Amygdala (tissue), 56 donors: ENCODE results near the gene HPN.
A peak's percentile ranks its signal among the peaks of the same experiment; 100 is the strongest.

Experiments used
- DNase-seq, 56 donors: peaks; one replicate each; lab custom pipeline; 2025; lab: John Stamatoyannopoulos, UW

The HPN gene

DNA sequence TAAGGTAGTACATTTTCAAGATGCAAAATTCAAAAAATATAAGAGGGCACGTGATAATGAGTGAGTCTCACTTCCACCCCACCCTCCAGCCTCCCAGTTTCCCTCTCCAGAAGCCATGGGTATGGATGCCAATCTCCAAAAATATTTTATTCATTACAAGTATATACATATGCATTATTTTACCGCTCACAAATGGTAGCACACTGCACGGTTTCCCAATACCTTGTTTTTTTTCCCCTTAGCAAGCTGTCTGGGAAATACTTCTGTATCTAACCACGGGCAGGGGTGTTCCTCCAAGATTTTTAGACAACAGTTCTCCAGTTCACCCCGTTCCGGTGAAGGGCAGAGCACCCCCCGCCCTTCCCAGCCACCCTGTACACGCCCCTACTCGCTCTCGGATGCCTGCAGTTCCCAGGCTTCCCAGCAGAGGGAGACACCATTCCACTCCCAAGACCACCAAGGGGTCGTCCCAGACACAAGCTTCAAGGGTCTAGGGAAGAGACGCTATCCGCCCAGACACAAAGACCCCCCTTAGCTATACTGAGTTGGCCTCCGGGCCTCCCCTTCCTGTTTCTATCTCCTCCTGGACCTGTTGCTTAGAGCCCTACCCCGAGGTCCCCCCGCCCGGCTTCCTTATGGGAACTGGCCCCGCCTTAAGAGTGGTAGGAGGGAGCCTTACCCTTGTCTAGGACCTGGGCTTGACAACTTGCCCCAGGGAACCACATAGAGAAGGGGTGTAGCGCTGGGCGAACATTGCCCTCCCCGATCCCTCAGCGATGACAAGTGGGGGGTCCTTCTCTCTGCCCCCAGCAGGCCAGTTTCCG is 73.0 kb downstream of the HPN start:
- DNase-seq: peak in 54 of 56 donors; percentile 40 to 91 (median 80)

DNA sequence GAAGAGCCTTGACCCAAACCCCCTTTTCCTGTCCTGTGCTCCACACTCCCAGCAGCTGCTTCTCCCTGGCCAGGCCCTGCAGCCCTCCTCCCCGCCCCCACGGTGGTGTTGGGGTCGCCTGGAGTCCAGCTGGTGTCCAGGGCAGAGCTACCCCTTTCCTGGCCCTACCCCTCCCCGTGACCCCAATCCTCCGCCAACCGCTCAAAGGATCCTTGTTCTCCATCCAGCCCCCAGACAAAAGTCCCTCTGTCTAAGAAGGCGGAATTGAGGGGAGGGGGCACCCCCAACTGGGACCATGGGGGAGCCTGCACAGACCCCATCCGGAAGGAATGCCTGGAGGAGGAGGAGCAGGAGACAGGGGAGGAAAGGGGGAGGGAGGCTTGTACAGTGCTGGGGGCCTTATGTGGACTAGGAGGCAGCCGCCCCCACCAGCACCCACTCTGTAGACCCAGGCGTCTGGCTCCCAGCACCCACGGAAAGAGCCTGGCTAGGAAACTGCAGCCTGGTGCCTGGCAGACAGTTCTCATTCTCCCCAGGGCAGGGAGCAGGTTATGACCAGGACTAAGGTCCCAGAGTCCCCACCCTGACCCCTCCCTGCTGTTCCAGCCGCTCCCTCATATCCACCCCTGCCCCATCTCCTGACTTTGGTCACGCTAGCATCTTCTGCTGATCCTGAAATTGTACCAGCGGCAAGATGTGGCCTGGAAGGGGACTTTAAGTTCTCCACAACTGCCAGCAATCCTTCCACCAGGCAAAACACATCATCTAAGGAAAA is 73.8 kb downstream of the HPN start, which contains the start of gene FXYD3:
Gene FXYD3, plus strand, starts transcription at position 647 of the 775 bp plus-strand sequence. CDS start 3,554 bp downstream, outside the sequence.
- DNase-seq: peak in 55 of 56 donors; percentile 56 to 91 (median 84)
